WI38 (cell line): ENCODE measurements around the gene ARHGAP26.

Experiments used
- H3K4me3 ChIP-seq: 2 replicates; pipeline ENCODE4 v1.5.1; 2011; ENCODE audit warnings: low read depth, mild to moderate bottlenecking, control low read depth, low read length
- TF ChIP-seq, protein P1 (sequence below): IDR thresholded peaks from 2 replicates; pipeline ENCODE4 v1.5.1; 2012; ENCODE audit warnings: low read depth, mild to moderate bottlenecking, control low read depth, low read length

The ARHGAP26 gene

DNA sequence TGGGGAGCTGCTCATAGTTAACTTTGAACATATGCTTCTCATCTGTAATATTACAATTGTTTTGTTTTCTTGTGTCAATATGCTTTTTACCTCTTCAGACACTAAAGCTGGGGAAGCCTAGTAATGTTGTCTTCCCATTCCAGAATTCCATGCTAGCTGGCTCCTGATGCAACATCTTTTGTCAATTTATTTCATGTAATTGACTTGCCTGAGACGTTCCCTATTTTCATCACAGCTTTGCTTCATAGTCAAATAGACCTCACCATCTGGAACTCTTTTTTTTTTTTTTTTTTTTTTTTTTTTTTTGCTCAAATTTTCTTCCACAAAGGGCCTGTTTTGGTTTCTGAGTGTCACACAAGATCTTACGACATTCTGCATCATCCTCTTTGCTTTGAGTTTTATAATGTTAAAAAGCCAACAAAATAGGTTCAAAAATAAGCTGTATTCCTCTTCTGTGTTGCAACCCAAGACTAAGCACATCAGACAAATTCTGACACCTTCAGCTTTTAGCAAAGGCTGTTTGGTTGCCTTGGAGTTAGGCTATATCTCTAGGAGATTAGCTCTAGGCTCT is 398.1 kb downstream of the ARHGAP26 start:
- H3K4me3 ChIP-seq = no peak overlapping the region
- TF ChIP-seq, protein P1, sequence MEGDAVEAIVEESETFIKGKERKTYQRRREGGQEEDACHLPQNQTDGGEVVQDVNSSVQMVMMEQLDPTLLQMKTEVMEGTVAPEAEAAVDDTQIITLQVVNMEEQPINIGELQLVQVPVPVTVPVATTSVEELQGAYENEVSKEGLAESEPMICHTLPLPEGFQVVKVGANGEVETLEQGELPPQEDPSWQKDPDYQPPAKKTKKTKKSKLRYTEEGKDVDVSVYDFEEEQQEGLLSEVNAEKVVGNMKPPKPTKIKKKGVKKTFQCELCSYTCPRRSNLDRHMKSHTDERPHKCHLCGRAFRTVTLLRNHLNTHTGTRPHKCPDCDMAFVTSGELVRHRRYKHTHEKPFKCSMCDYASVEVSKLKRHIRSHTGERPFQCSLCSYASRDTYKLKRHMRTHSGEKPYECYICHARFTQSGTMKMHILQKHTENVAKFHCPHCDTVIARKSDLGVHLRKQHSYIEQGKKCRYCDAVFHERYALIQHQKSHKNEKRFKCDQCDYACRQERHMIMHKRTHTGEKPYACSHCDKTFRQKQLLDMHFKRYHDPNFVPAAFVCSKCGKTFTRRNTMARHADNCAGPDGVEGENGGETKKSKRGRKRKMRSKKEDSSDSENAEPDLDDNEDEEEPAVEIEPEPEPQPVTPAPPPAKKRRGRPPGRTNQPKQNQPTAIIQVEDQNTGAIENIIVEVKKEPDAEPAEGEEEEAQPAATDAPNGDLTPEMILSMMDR = no peak

DNA sequence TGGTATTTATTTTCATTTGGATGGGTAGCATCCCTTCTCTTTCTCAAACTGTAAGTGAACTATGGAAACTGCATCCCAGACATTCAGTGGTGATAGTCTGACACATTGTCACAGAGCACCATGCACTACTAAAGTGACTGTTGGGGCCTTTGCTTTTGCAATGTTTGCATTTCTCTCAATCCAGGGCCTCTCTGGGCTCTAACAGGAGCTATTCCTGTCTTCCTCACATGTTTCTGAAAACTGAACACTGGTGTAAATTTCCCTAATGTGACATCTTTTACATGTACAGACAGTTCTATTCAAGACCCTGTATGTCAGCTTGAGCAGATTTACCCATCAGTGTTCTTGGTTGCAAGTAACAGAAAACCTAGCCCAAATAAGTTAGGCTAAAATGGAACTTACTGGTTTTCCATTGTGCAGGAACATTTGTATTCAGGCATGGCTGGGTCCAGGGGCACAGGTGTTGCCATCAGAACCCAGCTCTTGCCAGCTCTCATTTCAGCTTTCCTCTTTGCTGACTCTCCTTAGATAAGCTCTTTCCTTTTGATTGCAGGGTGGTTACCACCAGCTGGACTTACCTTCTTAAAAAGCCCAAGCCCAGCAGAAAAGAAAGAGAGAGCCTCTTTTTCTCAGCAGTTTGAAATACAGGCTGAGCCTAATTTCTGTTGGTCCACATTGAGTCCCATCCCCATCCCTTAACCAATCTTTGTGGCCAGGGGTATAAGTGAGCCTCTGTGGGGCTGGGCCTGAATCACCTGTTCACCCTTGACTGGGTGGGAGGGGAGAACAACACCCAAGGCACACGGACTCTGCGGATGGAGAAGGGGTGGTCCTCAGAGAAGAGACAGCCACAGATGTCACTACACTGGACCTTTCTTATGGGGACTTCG is 399.0 kb downstream of the ARHGAP26 start:
- no peak overlapping the region for H3K4me3 ChIP-seq
- TF ChIP-seq, protein P1 = no peak

DNA sequence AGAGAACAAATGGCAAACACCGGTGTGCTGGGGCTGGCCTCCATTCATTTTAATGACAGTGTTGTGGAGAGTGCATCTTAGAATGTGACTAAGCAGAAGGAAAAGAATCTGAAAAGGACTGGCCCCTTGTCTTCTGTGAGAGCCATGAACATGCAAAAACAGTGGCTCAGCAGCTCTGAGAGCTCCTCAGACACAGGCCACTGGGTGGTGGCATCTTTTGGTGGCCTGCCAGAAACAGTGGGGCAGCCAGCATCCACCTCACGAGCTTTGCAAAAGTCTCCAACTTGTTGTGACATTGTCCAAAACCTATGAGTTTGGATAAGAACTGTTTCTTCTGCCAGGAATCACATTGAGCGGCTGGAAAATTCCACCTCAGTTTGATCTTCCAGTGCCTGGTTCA is 399.9 kb downstream of the ARHGAP26 start:
- TF ChIP-seq, protein P1 = no peak
- no peak overlapping the region for H3K4me3 ChIP-seq

DNA sequence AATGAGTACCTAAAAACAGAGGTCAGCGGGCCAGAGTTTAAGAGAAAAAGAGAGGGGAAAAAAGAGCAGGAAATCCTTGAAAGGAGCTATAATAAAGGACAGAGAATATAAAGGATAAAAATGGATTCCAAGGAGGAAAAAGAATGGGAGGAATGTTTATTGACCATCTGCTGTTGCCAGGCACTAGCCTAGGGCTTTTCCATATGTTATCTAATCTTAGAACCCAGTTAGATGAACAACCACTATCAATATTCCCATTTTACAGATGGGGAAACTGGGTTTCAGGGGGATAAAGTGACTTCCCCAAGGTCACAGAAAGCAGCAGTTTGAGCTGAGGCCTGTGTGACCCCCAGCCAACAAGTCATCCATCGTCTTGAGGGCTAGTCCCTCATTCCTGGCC is 400.8 kb downstream of the ARHGAP26 start:
- no peak overlapping the region for H3K4me3 ChIP-seq
- TF ChIP-seq, protein P1 = no peak

DNA sequence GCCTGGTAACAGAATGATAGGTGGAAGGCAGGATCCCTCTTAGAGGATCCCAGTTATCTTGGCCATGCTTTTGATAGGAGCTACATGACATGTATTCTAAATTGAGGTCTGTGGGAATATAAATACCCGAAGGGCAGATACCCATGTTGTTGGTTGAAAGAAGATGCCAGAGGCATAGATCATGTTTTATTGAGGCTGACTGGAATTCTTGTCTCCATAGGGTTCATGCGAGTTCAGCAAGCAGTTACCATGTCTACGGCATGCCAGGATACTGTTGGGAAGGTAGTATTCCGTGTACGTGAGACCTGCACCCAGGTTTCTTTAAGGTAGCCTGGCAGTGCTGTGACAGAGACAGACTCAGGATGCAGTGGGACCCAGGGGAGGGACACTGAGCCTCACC is 402.6 kb downstream of the ARHGAP26 start:
- H3K4me3 ChIP-seq = no peak overlapping the region
- TF ChIP-seq, protein P1 = no peak

DNA sequence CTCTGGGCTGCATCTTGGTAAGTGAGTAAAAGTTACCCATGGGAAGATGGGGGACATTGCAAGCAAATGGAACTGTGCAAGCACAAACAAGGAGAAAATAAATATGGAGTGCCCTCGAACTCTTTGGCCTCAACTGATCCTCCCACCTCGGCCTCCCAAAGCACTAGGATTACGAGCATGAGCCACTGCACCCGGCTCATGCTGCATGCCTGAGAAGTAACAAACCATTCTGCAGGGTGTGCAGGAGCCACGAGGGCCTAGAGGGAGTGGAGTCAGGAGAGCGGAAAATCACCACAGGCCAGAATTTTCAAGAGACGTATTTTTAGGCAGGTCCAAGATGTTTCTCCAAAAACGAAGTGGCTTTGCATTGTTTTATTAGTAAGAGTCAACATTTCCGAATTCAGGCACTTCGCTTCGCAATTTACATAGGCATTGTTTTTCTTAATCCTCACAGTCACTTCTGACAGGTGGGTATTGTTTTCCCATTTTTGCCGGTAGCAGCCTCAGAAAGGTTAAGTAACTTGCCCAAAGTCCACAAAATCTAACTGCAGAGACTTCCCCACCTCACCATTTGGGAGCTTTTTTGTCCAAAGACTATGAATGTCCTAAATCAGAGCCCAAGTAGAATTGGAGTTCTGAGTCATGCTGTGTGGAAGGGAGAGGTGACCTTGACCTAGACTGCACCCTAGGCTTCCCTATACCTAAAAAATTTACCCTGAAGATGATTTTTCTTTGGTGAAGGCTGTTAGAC is 403.1 kb downstream of the ARHGAP26 start:
- H3K4me3 ChIP-seq = no peak overlapping the region
- TF ChIP-seq, protein P1 = no peak
